GM12864 (cell line): ENCODE results near the gene FCRL1.

Source experiments
- DNase-seq: peaks from one replicate; pipeline ENCODE4 v3.0.0-alpha.2; 2011; ENCODE audit warnings: low read depth
- H3K4me3 ChIP-seq: 2 replicates; pipeline ENCODE4 v1.5.1; 2011; ENCODE audit warnings: mild to moderate bottlenecking, low read depth, low read length, control low read depth
- TF ChIP-seq, protein P1 (sequence below): IDR thresholded peaks from 2 replicates; pipeline ENCODE4 v1.5.1; 2011; ENCODE audit warnings: low read depth, mild to moderate bottlenecking, moderate library complexity, low read length, control low read depth, inconsistent platforms; ENCODE audit errors: missing control alignments

FCRL1 gene, protein sequence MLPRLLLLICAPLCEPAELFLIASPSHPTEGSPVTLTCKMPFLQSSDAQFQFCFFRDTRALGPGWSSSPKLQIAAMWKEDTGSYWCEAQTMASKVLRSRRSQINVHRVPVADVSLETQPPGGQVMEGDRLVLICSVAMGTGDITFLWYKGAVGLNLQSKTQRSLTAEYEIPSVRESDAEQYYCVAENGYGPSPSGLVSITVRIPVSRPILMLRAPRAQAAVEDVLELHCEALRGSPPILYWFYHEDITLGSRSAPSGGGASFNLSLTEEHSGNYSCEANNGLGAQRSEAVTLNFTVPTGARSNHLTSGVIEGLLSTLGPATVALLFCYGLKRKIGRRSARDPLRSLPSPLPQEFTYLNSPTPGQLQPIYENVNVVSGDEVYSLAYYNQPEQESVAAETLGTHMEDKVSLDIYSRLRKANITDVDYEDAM

DNA sequence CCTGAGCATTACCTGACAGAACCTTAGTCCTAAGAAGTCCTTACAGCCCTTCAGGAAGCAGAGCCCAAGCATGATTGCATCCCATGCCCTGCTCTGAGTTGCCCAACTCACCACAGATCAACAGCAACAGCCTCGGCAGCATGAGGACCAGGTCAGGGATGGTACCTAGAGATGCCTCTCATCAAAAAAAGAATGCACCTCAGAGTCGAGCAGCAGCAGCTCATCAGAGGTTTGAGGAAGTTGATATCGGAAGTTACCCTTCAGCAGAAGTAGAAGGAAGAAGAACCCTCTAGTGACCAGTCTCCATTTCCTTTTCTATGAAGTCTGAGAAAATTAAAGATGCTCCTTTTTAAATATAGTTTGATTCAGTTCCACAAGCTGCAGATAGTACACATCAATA is at the start of gene FCRL1:
TSS of gene FCRL1 (minus strand) at position 225 of the 400 bp plus-strand sequence. CDS start at position 142, 83 bp downstream.
- TF ChIP-seq, protein P1, sequence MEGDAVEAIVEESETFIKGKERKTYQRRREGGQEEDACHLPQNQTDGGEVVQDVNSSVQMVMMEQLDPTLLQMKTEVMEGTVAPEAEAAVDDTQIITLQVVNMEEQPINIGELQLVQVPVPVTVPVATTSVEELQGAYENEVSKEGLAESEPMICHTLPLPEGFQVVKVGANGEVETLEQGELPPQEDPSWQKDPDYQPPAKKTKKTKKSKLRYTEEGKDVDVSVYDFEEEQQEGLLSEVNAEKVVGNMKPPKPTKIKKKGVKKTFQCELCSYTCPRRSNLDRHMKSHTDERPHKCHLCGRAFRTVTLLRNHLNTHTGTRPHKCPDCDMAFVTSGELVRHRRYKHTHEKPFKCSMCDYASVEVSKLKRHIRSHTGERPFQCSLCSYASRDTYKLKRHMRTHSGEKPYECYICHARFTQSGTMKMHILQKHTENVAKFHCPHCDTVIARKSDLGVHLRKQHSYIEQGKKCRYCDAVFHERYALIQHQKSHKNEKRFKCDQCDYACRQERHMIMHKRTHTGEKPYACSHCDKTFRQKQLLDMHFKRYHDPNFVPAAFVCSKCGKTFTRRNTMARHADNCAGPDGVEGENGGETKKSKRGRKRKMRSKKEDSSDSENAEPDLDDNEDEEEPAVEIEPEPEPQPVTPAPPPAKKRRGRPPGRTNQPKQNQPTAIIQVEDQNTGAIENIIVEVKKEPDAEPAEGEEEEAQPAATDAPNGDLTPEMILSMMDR = no peak
- H3K4me3 ChIP-seq = no peak within 1 kb of the TSS

DNA sequence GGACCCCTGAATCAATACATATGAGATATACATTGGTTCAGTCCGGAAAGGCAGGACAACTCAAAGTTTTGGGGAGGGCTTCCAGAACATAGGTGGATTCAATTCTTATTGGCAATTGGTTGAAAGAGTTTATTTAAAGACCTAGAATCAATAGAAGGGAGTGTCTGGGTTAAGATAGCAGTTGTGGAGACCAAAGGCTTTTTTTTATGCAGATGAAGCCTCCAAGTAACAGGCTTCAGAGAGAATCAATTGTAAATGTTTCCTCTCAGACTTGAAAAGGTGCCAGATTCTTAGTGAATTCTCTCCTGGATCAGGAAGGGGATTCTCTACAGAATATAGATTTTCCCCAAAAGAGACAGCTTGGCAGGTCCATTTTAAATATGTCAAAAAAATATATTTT is 48.7 kb upstream of the FCRL1 start:
- DNase-seq = no peak
- H3K4me3 ChIP-seq = no peak overlapping the region
- TF ChIP-seq, protein P1 = no peak

More for the DNA sequence above, at the start of gene FCRL1:
- DNase-seq = no peak

DNA sequence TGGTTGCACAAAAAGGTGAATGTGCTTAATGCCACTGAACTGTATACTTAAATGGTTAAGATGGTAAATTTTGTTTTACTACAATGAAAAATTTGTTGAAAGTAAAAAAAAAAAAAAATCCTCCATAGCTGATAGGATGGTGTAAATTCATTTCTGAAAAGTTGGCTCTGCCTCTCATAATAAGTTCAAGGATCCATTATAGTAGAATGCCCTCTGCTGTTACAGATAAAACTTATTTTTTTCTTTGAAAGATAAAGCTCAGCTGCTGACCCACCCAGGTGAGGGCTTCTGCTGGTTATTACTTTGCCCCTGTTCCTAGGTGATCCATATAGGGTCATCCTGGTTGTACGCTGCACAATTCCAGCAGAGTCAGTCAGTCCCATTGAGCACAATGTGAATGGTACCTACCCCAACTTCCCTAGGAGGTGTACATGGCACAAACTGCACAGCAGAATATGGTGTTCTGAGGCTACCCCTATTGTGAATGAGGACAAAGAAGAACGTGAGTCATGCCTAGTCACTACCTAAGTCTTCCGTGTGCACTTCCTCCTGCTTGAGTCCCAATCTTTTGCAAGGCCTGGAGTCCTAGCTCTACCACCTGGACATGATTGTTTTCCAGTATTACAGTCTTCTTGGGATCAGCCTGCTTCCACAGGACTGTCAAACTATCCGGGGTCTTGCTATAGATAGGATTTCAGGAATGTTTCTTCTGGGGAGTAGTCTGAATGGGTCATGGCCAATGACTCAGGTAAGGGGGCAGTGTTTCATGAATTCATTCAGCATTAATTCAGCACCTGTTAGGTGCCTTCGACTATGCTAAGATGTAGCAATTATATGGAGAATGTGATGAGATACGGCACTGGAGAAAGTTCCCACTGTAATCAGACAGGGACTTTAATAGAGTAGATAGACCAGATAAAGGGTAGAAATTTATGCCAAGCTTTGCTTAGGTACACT is 42.5 kb upstream of the FCRL1 start:
- DNase-seq = no peak
- TF ChIP-seq, protein P1 = no peak
- H3K4me3 ChIP-seq = no peak overlapping the region

DNA sequence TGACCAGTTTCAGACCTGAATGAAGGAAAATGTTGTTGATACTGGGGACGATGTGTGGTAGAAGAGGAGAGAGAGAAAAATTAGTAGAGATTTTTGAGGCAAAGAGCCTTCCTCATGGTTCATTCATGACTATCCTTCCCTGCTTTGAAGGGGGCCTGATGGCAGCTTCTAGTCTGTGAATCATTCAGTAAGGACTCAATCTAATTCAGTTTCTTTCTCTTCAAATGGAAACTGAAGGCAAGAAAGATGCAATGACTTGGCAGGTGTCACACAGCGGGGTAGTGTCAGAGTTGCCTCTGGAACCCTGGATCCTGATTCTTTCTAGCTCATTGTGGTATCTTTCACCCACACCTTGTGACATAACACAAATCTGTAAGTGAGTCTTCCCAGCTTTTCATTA is 36.6 kb upstream of the FCRL1 start:
- H3K4me3 ChIP-seq = no peak overlapping the region
- TF ChIP-seq, protein P1 = no peak
- DNase-seq = no peak

DNA sequence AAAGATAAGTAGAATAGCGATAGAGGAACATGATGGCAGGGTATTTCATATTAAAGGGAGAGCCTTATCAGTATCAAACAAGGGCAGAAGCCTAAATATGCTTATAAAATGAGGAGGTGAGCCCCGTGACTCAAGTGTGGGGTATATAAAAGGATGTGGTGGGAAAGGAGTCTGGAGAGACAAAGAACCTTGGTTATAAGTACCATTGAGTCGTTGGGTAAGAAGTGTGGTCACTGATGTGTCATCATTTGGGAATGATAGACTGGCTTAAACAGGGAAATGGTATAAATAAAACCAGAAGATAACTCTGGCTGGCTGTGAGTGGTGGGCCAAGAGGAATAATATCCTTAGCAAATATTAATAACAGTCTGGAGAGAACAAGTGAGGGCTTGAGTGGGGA is 32.6 kb upstream of the FCRL1 start:
- no peak for DNase-seq
- TF ChIP-seq, protein P1 = no peak
- no peak overlapping the region for H3K4me3 ChIP-seq

DNA sequence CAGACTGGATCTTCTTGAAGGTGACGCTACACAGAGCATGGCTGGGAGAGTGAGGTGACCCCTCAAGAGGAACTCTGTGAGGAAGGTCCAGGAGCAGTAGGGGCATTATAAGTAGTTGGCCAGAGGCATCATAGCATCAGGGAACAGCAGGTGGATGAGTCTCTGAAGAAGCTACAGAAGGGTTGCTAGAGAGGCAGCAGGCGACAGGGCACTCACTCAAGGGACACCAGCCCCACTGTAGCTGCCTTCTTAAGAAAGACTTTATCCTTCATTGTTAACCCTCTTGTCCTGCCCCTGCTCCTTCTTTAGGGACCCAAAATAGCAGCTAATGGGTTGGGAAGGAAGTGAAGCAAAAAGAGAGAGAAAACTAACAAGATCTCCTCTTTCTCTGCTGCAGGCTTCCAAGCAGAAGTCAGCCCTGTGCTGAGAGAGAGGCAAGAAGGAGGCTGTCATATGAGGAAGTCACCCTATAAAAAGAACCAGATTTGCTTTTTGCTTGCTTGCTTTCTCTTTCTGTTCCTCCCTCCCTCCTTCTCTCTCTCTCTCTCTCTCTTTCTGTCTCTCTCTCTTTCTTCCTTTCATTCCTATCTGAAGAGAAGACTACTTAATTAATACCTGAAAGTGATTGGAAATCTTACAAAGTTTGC is 29.4 kb upstream of the FCRL1 start:
- H3K4me3 ChIP-seq = no peak overlapping the region
- TF ChIP-seq, protein P1 = no peak
- no peak for DNase-seq
